ENCODE results near the gene DNAJA3. TPM values are rescaled to one million over a fixed set of nuclear protein-coding genes. Genes with fewer than 3 reads are reported as not detected.

Gene DNAJA3
- total RNA-seq, 1 experiment from 2014 or later, result 58.9 TPM

DNA sequence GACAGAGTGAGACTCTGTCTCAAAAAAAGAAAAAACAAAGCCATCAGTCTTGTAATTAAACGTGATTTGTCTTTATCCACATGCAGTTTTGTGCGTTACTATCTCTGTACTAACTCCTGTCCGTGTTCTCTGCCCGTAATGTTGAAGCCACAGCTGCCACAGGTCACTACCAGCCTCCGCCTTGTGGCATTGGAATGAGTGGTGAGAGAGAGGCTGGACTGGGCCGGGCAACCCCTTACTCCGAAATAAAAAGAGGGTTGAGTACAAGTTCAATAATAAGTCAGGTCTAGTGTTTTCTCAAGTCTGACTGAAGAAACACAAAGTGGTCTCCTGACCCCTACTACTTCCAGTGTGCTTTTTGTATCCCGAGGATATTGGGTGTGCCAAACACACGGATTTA is 5.4 kb downstream of the DNAJA3 start:
- H3K27ac ChIP-seq, result no peak overlapping the region
- H3F3A ChIP-seq (ENCODE audit: insufficient read depth, low read depth), result peaks cover 36% of the 10 kb centered on the region; the same call in 1 of the 2 replicates
- H3K4me3 ChIP-seq, result no peak overlapping the region
- no peak overlapping the region for H2AFZ ChIP-seq
- ChIA-PET CTCF (no interaction called here), POLR2A (ENCODE audit: unreplicated experiment) (no interaction called here)
- H3K4me2 ChIP-seq, result no peak overlapping the region
- H3K4me1 ChIP-seq (replicated peaks; ENCODE audit: insufficient read depth), result peaks cover 6% of the 10 kb centered on the region
- no peak for DNase-seq
- H4K20me1 ChIP-seq (ENCODE audit: insufficient read depth), result peaks cover 35% of the 10 kb centered on the region
- peaks cover 5% of the 10 kb centered on the region for H3K36me3 ChIP-seq (ENCODE audit: low read depth)
- no peak for TF ChIP-seq EZH2 (IDR thresholded peaks at IDR 0.05; ENCODE audit: low read depth)
- TF ChIP-seq, protein P1, sequence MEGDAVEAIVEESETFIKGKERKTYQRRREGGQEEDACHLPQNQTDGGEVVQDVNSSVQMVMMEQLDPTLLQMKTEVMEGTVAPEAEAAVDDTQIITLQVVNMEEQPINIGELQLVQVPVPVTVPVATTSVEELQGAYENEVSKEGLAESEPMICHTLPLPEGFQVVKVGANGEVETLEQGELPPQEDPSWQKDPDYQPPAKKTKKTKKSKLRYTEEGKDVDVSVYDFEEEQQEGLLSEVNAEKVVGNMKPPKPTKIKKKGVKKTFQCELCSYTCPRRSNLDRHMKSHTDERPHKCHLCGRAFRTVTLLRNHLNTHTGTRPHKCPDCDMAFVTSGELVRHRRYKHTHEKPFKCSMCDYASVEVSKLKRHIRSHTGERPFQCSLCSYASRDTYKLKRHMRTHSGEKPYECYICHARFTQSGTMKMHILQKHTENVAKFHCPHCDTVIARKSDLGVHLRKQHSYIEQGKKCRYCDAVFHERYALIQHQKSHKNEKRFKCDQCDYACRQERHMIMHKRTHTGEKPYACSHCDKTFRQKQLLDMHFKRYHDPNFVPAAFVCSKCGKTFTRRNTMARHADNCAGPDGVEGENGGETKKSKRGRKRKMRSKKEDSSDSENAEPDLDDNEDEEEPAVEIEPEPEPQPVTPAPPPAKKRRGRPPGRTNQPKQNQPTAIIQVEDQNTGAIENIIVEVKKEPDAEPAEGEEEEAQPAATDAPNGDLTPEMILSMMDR (conservative IDR thresholded peaks at IDR 0.05), result no peak
- H3K79me2 ChIP-seq (ENCODE audit: low read depth), result peaks cover 58% of the 10 kb centered on the region
- BruUV-seq (replicated peaks), result no TSS peak
- intact Hi-C loops (cut with micrococcal nuclease; ENCODE audit: unreplicated experiment), result no loop called here
- H3K9me3 ChIP-seq (ENCODE audit: insufficient read depth, low read depth), result no peaks in the 10 kb centered on the region
- no peaks in the 10 kb centered on the region for H3K9me2 ChIP-seq (ENCODE audit: insufficient read depth)
- no peaks in the 10 kb centered on the region for H3K27me3 ChIP-seq (ENCODE audit: insufficient read depth, low read depth)

DNA sequence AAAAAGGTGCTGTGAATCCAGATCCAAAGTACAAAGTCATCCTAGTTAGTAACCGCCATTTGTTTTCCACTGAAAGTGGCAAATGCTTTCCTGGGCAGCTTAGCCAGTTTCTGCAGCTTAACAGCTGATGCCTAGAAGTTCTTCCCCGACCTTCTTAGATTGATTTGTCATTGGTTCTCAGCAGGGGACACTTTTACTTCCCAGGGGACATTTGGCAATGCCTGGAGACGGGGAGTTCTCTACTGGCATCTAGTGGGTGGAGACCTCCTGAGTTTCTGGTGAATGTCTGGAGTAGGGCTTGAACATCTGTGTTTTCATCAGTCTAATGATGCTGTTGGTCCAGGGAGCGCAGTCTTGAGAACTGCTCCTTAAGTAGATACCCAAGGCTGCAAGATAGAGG is 7.6 kb downstream of the DNAJA3 start:
- Histone ChIP-seq H2AFZ (no peak overlapping the region), H3K9me2 (ENCODE audit: insufficient read depth) (no peaks in the 10 kb centered on the region), H3K79me2 (ENCODE audit: low read depth) (peaks cover 41% of the 10 kb centered on the region), H3K9me3 (ENCODE audit: insufficient read depth, low read depth) (no peaks in the 10 kb centered on the region), H3K4me3 (no peak overlapping the region), H3F3A (ENCODE audit: insufficient read depth, low read depth) (peaks cover 24% of the 10 kb centered on the region; the same call in 1 of the 2 replicates), H3K27me3 (ENCODE audit: insufficient read depth, low read depth) (no peaks in the 10 kb centered on the region), H3K27ac (no peak overlapping the region), H3K4me1 (replicated peaks; ENCODE audit: insufficient read depth) (no peaks in the 10 kb centered on the region), H3K36me3 (ENCODE audit: low read depth) (peaks cover 16% of the 10 kb centered on the region), H3K4me2 (no peak overlapping the region), H4K20me1 (ENCODE audit: insufficient read depth) (peaks cover 34% of the 10 kb centered on the region)
- intact Hi-C loops (cut with micrococcal nuclease; ENCODE audit: unreplicated experiment), result no loop called here
- no TSS peak for BruUV-seq (replicated peaks)
- POLR2A ChIA-PET (ENCODE audit: unreplicated experiment), result no interaction called here
- no peak for DNase-seq
- TF ChIP-seq, protein P1 (conservative IDR thresholded peaks at IDR 0.05), result no peak
- TF ChIP-seq EZH2 (IDR thresholded peaks at IDR 0.05; ENCODE audit: low read depth), result no peak
- CTCF ChIA-PET, result interaction anchor here (0.6 kb wide), 1 partner anchor 14 kb away, joined by 6 read pairs; no protein-coding TSS in a partner anchor

DNA sequence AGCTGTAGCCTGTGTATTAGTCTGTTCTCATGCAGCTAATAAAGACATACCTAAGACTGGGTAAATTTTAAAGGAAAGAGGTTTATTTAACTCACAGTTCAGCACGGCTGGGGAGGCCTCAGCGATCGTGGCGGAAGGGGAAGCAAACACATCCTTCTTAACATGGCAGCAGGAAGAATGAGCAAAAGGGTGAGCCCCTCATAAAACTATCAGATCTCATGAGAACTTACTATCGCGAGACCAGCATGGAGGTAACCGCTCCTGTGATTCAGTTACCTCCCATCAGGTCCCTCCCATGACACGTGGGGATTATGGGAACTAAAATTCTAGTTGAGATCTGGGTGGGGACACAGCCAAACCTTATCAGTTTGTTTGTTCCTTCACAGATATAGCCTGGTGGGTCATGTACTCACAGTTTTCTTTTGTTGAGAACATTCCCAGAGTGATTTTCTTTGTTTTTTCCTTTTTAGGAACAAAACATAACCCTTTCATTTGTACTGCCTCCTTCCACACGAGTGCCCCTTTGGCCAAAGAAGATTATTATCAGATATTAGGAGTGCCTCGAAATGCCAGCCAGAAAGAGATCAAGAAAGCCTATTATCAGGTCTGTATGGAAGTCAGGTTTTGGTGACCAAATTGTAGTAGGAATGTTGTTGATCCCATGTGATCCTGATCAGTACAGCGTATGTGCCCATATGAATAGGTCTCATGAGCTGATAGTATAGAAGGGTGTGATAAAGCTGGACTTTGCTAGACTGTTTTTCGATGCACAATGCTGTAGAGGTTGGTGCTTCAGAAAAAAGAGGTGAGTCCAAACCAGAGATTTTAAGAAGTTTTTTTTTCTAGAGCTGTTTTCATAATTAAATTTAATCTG is 8.5 kb downstream of the DNAJA3 start:
- Histone ChIP-seq H3K27me3 (ENCODE audit: insufficient read depth, low read depth) (no peaks in the 10 kb centered on the region), H3K27ac (no peak overlapping the region), H3K4me1 (replicated peaks; ENCODE audit: insufficient read depth) (no peaks in the 10 kb centered on the region), H3K36me3 (ENCODE audit: low read depth) (peaks cover 12% of the 10 kb centered on the region), H2AFZ (no peak overlapping the region), H3K9me2 (ENCODE audit: insufficient read depth) (no peaks in the 10 kb centered on the region), H3F3A (ENCODE audit: insufficient read depth, low read depth) (peaks cover 20% of the 10 kb centered on the region; the same call in 1 of the 2 replicates), H3K79me2 (ENCODE audit: low read depth) (peaks cover 33% of the 10 kb centered on the region), H3K9me3 (ENCODE audit: insufficient read depth, low read depth) (no peaks in the 10 kb centered on the region), H3K4me2 (no peak overlapping the region), H3K4me3 (no peak overlapping the region), H4K20me1 (ENCODE audit: insufficient read depth) (peaks cover 29% of the 10 kb centered on the region)
- intact Hi-C loops (cut with micrococcal nuclease; ENCODE audit: unreplicated experiment), result no loop called here
- TF ChIP-seq EZH2 (IDR thresholded peaks at IDR 0.05; ENCODE audit: low read depth), result no peak
- TF ChIP-seq, protein P1 (conservative IDR thresholded peaks at IDR 0.05), result no peak
- DNase-seq, result no peak
- ChIA-PET CTCF (no interaction called here), POLR2A (ENCODE audit: unreplicated experiment) (no interaction called here)
- BruUV-seq (replicated peaks), result no TSS peak
